ENCODE data around the gene SPNS2.

- TF ChIP-seq EZH2 (IDR thresholded peaks at IDR 0.05; ENCODE audit: insufficient read depth, poor library complexity, severe bottlenecking) (no peak), EZH2phosphoT487 (IDR thresholded peaks at IDR 0.05; ENCODE audit: insufficient read depth, low read depth) (no peak)
Observed at GRCh38 chr17:4544135-4544950, 45.7 kb downstream of the SPNS2 start.

All from GM23248 (cell line).